Stimulated activated naive CD8-positive, alpha-beta T cell treated with anti-CD3 and anti-CD28 coated beads, Interleukin-15, Interleukin-2, amounts not matched to agents 100 ng/mL and 50 ng/mL, for 24 hours (primary cell): Measurements from ENCODE around the gene TNIP1.

Experiments used
- H3K27ac Mint-ChIP-seq: one replicate; pipeline ENCODE4 v1.8.0; 2021; ENCODE audit warnings: mild to moderate bottlenecking, mixed read lengths
- H3K27me3 Mint-ChIP-seq: one replicate; pipeline ENCODE4 v1.8.0; 2021; ENCODE audit warnings: mixed read lengths
- H3K36me3 Mint-ChIP-seq: one replicate; pipeline ENCODE4 v1.8.0; 2021; ENCODE audit warnings: low read depth, mixed read lengths
- H3K4me1 Mint-ChIP-seq: one replicate; pipeline ENCODE4 v1.8.0; 2021; ENCODE audit warnings: low read depth, mixed read lengths
- H3K4me3 Mint-ChIP-seq: one replicate; pipeline ENCODE4 v1.8.0; 2021; ENCODE audit warnings: mild to moderate bottlenecking, mixed read lengths
- H3K9me3 Mint-ChIP-seq: one replicate; pipeline ENCODE4 v1.8.0; 2021; ENCODE audit warnings: mixed read lengths

Gene TNIP1, protein sequence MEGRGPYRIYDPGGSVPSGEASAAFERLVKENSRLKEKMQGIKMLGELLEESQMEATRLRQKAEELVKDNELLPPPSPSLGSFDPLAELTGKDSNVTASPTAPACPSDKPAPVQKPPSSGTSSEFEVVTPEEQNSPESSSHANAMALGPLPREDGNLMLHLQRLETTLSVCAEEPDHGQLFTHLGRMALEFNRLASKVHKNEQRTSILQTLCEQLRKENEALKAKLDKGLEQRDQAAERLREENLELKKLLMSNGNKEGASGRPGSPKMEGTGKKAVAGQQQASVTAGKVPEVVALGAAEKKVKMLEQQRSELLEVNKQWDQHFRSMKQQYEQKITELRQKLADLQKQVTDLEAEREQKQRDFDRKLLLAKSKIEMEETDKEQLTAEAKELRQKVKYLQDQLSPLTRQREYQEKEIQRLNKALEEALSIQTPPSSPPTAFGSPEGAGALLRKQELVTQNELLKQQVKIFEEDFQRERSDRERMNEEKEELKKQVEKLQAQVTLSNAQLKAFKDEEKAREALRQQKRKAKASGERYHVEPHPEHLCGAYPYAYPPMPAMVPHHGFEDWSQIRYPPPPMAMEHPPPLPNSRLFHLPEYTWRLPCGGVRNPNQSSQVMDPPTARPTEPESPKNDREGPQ

DNA sequence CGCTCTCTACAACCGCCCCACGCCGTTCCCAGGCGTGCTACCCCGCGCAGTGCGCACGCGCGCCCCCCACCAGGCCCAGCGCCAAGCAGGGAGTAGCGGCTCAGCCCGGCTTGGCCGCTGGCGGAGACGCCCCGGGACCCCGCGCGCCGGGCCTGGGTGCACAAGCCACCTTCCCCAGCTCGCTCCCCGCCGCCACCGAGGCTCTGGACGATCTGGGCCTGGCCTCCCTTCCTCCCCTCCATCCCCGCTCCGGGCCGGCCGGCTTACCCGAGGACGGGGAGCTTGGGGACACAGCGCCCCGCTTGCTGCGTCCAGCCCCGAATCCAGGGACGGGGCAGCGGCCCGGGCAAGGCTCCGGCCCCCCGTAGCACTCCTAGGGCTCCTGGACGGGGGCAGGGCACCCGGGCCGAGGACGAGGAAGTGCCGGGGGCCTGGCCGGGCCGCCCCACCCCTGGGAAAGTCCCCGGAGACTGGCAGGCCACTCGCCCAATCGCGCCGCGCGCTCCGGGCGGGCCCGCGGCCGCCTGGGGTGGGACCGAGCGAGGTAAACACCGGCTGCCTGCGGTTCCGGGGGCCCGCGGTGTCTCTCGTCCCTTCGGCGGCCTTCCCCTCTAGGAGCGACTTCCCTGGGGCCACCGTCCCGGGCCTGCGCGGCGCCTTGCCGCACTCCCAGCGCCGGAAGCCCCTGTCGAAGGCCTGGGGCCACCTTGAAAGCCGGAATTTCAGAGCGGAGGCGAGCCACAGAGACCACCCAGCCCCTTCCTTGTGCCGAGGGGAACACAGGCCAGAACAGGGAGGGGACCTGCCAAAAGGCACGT, at the start of gene TNIP1:
Gene TNIP1 (minus strand): TSS at position 422 of the 818 bp plus-strand sequence. CDS start 15,939 bp downstream, outside the sequence.
- H3K36me3 Mint-ChIP-seq: peaks cover 42% of the 10 kb centered on the region
- no peaks in the 10 kb centered on the region for H3K27me3 Mint-ChIP-seq
- H3K4me3 Mint-ChIP-seq: peak within 1 kb of the TSS; percentile 96
- no peaks in the 10 kb centered on the region for H3K9me3 Mint-ChIP-seq
- peaks cover 90% of the 10 kb centered on the region for H3K4me1 Mint-ChIP-seq
- peak within 1 kb of the TSS; percentile 93 for H3K27ac Mint-ChIP-seq

GRCh38 chr5:151130235-151130921, 49.5 kb upstream of the TNIP1 start:
- peaks cover 88% of the 10 kb centered on the region for H3K36me3 Mint-ChIP-seq
- no peak overlapping the region for H3K27ac Mint-ChIP-seq
- peaks cover 86% of the 10 kb centered on the region for H3K4me1 Mint-ChIP-seq
- H3K27me3 Mint-ChIP-seq: no peaks in the 10 kb centered on the region
- no peaks in the 10 kb centered on the region for H3K9me3 Mint-ChIP-seq
- H3K4me3 Mint-ChIP-seq: no peak overlapping the region

DNA sequence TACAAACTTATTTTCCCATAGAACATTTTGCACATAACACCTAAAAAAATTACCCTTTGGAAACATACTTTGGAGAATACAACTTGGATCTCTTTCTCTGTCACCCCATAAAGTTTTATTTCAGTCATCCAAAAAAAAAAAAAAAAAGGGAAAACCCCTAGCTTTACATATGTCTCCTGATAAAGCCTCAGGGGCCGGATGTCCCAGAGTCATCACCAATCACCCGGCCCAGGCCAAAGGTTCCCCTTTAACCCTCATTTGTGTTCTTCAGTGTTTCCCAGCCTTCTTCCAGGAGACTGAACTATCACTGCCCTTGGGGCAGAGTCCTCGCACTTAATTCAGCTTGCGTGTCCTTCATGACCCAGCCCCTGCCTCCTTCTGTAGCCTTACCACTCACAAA, 48.0 kb upstream of the TNIP1 start:
- H3K4me1 Mint-ChIP-seq: peaks cover 97% of the 10 kb centered on the region
- H3K27ac Mint-ChIP-seq: peak overlapping the region; percentile 53
- H3K36me3 Mint-ChIP-seq: peaks cover 94% of the 10 kb centered on the region
- no peak overlapping the region for H3K4me3 Mint-ChIP-seq
- H3K27me3 Mint-ChIP-seq: no peaks in the 10 kb centered on the region
- no peaks in the 10 kb centered on the region for H3K9me3 Mint-ChIP-seq

DNA sequence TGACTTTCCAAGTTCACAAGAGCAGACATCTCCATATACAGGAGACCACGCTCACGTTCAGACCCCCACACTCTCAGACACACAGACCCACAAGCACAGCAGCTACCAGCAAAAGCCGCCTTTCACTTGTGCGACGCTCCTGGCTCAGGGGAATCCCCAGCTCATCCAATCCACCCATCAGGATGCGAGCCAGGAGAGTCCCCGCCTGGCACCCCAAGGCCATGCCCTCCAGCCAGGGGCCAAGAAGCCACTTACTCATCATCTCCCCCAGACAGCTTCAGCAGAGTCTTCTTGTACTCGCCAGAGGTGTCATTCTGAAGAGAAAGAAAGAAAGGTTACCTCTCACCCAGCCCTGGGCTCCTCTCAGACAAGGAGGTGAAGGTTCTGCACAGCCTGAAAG, 47.1 kb upstream of the TNIP1 start:
- H3K27ac Mint-ChIP-seq: peak overlapping the region; percentile 81
- H3K4me1 Mint-ChIP-seq: peaks cover 97% of the 10 kb centered on the region
- H3K27me3 Mint-ChIP-seq: no peaks in the 10 kb centered on the region
- H3K9me3 Mint-ChIP-seq: no peaks in the 10 kb centered on the region
- peaks cover 90% of the 10 kb centered on the region for H3K36me3 Mint-ChIP-seq
- H3K4me3 Mint-ChIP-seq: no peak overlapping the region

GRCh38 chr5:151126199-151126645, 45.4 kb upstream of the TNIP1 start:
- Mint-ChIP-seq H3K4me3 (peak overlapping the region; percentile 27), H3K4me1 (peaks cover 90% of the 10 kb centered on the region), H3K27me3 (no peaks in the 10 kb centered on the region), H3K36me3 (peaks cover 92% of the 10 kb centered on the region), H3K9me3 (no peaks in the 10 kb centered on the region), H3K27ac (peak overlapping the region; percentile 93)

DNA sequence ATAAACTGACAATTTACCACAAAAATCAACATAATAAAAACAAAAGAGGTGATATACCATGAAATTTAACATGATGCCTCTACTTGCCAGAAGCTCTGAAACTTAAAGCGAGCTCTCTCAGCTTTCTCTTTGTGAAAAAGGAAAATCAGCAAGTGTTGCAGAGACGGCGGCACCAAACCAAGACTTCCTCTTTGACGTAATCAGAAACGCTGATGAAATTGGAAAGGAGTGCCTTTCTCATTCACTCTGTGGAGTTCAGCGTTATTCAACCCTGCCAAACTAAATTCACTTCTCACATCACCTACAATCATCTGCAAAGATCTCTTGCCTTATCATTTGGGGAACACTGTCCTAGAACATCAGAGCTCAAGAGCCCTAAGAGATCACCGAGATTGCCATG, 44.6 kb upstream of the TNIP1 start:
- Mint-ChIP-seq H3K4me1 (peaks cover 83% of the 10 kb centered on the region), H3K4me3 (peak overlapping the region; percentile 51), H3K27ac (peak overlapping the region; percentile 93), H3K9me3 (no peaks in the 10 kb centered on the region), H3K36me3 (peaks cover 91% of the 10 kb centered on the region), H3K27me3 (no peaks in the 10 kb centered on the region)

GRCh38 chr5:151123897-151124751, 43.3 kb upstream of the TNIP1 start:
- H3K9me3 Mint-ChIP-seq: no peaks in the 10 kb centered on the region
- H3K27me3 Mint-ChIP-seq: no peaks in the 10 kb centered on the region
- peak overlapping the region; percentile 61 for H3K4me3 Mint-ChIP-seq
- H3K27ac Mint-ChIP-seq: peak overlapping the region; percentile 93
- peaks cover 92% of the 10 kb centered on the region for H3K36me3 Mint-ChIP-seq
- H3K4me1 Mint-ChIP-seq: peaks cover 71% of the 10 kb centered on the region

DNA sequence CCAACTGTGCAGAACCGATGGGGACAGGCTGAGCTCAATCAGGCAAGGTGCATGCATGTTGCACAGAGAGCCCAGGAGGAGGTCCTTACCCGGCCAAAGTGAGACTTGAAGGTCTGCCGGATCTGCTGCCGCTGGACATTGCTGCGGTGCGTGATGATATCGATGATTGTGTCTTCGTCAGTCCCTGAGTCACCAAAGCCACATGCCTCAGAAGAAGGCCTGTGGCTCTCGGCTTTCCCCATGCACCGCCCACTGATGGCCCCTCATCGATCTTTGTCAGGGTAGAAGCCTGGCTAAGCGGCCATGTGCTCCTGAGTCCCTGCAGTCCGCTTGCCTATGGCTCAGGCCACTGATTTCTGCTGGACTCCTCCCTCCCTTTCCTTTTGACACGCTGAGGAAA, 42.0 kb upstream of the TNIP1 start:
- Mint-ChIP-seq H3K4me3 (no peak overlapping the region), H3K4me1 (peaks cover 58% of the 10 kb centered on the region), H3K36me3 (peaks cover 87% of the 10 kb centered on the region), H3K27ac (peak overlapping the region; percentile 93), H3K9me3 (no peaks in the 10 kb centered on the region), H3K27me3 (no peaks in the 10 kb centered on the region)

DNA sequence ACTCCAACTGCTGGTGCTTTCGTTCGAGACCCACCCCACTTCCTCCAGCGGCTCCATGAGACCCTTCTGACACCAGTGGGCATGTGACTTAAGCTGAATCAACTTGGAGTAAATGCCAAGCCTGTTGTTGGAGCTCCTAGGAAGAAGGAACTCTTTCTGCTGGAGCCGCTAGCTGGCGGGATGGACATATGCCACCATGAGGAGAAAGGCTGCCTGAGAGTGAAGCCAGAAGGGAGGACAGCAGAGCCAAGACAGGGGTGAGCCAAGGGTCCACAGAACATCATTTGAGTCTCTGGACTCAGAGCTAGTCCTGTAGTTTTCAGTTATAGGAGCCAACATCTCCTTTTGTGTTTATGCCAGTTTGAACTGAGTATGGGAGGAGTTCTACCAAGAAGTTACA, 40.8 kb upstream of the TNIP1 start:
- no peaks in the 10 kb centered on the region for H3K27me3 Mint-ChIP-seq
- no peaks in the 10 kb centered on the region for H3K9me3 Mint-ChIP-seq
- H3K36me3 Mint-ChIP-seq: peaks cover 88% of the 10 kb centered on the region
- peaks cover 47% of the 10 kb centered on the region for H3K4me1 Mint-ChIP-seq
- H3K4me3 Mint-ChIP-seq: no peak overlapping the region
- peak overlapping the region; percentile 15 for H3K27ac Mint-ChIP-seq

DNA sequence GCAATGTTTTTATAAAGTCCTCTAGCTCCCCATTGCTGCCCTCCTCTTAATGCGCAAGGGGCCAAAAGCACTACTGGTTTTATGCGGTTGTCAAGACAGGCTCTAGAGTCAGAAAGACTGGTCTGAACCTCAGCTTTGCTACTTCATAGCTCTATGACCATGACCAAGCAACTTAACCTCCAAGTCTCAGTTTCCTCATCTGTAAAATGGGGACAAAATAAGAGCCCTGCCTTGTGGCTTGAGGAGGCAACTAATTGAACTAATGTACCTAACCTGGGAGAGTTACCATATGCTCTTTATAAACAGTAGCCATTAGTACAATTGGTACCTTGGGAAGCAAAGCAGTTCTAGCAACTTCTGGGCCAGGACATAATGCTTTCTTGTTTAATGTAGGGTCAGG, 40.3 kb upstream of the TNIP1 start:
- Mint-ChIP-seq H3K4me1 (peaks cover 42% of the 10 kb centered on the region), H3K4me3 (no peak overlapping the region), H3K36me3 (peaks cover 87% of the 10 kb centered on the region), H3K27ac (peak overlapping the region; percentile 72), H3K9me3 (no peaks in the 10 kb centered on the region), H3K27me3 (no peaks in the 10 kb centered on the region)

DNA sequence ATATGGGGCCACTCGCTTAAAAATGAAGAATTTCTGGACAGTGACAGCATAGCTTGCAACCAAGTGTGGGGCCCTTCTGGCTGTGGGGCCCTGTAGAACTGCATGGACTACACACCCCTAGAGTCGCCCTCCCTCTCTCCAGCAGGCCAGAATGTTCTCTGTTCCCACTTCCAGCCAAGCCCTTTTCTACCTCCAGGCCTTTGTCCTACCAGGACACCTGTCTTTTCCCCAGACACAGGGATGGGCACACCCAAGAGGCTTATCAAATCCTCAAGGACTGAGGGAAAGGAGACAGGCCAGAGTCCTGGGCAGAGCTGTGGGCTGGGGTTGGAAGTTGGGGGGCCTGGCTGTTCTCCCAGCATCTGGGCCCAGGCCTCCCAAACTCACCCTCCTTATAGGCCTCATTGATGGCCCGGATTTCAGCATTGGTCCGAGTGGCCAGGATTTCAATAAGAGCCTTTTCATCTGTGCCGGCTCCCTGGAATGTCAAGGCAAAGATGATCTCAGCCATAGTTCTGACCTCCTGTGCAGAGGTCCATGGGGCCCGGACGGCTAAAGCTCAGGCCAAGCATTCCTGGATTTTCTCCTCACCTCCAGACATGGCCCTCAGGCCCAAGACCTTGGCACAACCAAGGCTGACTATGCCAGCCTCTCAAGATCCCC, 38.2 kb upstream of the TNIP1 start:
- Mint-ChIP-seq H3K4me1 (peaks cover 26% of the 10 kb centered on the region), H3K4me3 (no peak overlapping the region), H3K9me3 (no peaks in the 10 kb centered on the region), H3K36me3 (peaks cover 80% of the 10 kb centered on the region), H3K27me3 (no peaks in the 10 kb centered on the region), H3K27ac (peak overlapping the region; percentile 16)

- Mint-ChIP-seq H3K27me3 (no peaks in the 10 kb centered on the region), H3K9me3 (no peaks in the 10 kb centered on the region), H3K36me3 (peaks cover 78% of the 10 kb centered on the region), H3K4me1 (peaks cover 6% of the 10 kb centered on the region), H3K4me3 (no peak overlapping the region), H3K27ac (no peak overlapping the region)
Observed at GRCh38 chr5:151115272-151115905, 34.6 kb upstream of the TNIP1 start.

DNA sequence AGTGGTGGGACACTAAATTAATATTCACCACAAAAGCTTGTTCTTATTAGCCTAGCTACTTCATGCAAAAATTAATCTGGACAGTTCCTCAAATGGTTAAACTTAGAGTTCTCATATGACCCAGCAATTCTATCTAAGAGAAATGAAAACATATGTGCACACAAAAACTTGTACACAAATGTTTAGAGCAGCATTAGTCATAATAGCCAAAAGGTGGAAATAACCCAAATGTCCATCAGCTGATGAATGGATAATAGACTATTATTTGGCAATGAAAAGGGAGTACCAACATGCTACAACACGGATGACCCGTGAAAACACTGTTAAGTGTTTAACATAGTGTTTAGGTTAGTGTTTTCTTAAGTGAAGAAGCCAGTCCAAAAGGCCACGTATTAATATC, 32.8 kb upstream of the TNIP1 start:
- no peak overlapping the region for H3K4me3 Mint-ChIP-seq
- no peaks in the 10 kb centered on the region for H3K27me3 Mint-ChIP-seq
- peak overlapping the region; percentile 56 for H3K27ac Mint-ChIP-seq
- peaks cover 79% of the 10 kb centered on the region for H3K36me3 Mint-ChIP-seq
- H3K9me3 Mint-ChIP-seq: no peaks in the 10 kb centered on the region
- peaks cover 8% of the 10 kb centered on the region for H3K4me1 Mint-ChIP-seq
